Left cardiac atrium (tissue), 4 donors: ENCODE data around the gene GSG1L. TPM values are rescaled to one million over a fixed set of nuclear protein-coding genes. Genes with fewer than 3 reads are reported as not detected.

Source experiments
- ATAC-seq, 2 donors: fragments of 200-7000 bp; cut with Tn5 transposase; one replicate each; pipeline ENCODE4 v1.9.1; 2020; ENCODE audit warnings: mild to moderate bottlenecking in 2 of 2, moderate library complexity in 2 of 2
- DNase-seq: peaks from one replicate; pipeline ENCODE4 v3.0.0-alpha.2; 2020
- intact Hi-C, 2 donors: fragments of 100-400 bp; cut with DNase I; formaldehyde crosslinking; loops; one replicate each; pipeline versions ENCODE4 v1.14.1 to v1.15.1; 2022 to 2023
- total RNA-seq, 2 donors: library from RNA; stranded (reverse); fragmentation: NEBNext Ultra II Directional; extraction: Animal tissue kit (Norgen Biotek cat#: 25700); gene quantifications; one replicate each; pipeline ENCODE4 v1.2.1, GENCODE V29; 2021
- donor health status: DM: no; HTN: yes; CAD: no.
- donor health status: DM: no; HTN: yes; CAD: no; lungs with severe emphysema.
- donor health status: DM: yes; HTN: yes; CAD: no.
- donor health status: Dilated cardiomyopathy.

The GSG1L gene
- total RNA-seq, 2 donors from 2014 or later: 10.5 to 63.9 TPM

DNA sequence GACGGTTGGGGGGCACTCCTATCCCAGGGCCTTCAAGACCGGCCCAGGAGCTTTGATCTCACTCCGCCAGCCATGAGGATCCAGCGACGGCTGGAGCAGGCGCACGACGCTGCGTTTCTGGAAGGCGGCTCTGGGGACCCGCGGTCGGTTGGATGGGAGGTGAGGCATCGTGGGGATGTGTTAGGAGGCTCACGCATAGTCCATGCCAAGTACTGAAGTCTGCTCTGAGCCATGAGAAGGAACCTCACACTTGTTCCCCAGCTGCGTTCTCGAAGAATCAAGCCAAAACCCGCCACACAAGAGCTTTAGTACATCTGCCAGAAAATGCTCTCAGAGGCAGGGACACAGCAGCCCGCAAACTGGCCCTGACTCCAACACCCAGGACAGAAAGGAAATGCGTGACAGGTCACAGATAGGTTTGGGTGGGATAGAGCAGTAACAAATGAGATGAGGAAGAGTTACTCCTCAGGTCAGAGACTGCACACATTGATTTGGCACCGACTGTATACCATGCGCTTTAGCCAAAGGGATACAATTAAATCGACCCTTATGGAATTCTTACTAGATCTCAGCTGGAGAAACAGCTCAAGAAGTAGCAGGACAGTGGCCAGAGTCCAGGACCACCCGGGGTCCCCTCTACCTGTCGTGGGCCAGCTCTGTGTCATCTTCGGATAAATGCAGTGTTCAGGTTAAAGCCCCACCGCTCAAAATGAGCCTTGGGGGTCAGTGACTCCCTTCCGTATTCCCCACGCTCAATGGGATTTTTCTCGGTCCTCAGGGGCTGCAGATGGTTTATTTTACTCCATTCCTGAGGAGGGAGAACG is 6.7 kb upstream of the GSG1L start:
- ATAC-seq (no peak), DNase-seq (no peak)
- intact Hi-C loops: loop anchor here (2.0 to 10.0 kb wide), 3 partner anchors 97 to 435 kb away; no protein-coding TSS in a partner anchor

DNA sequence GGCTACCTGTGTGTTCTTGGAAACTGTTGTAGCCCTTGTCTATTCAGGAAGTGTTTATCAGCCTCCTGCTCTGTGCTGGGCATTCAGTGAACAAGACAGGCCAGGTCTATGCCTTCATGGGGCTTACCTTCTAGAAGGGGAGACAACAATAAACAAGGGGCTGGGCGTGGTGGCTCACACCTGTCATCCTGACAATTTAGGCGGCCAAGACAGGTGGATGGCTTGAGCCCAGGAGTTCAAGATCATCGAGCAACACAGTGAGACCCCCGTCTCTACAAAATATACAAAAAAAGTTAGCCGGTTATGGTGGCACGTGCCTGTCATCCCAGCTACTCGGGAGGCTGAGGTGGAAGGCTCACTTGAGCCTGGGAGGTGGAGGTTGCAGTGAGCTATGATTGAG is 5.5 kb upstream of the GSG1L start:
- intact Hi-C loops: loop anchor here (10.0 kb wide), 1 partner anchor 434 kb away; no protein-coding TSS in a partner anchor
- ATAC-seq: no peak
- no peak for DNase-seq

GRCh38 chr16:28067604-28068379 is 4.3 kb upstream of the GSG1L start:
- peak; percentile 47 for DNase-seq
- peak; percentile 80 to 90 for ATAC-seq
- intact Hi-C loops: loop anchor here (10.0 kb wide), 1 partner anchor 433 kb away; no protein-coding TSS in a partner anchor

GRCh38 chr16:28064706-28065249 is 1.3 kb upstream of the GSG1L start:
- no peak for DNase-seq
- no peak for ATAC-seq
- intact Hi-C loops: loop anchor here (10.0 kb wide), 1 partner anchor 430 kb away; no protein-coding TSS in a partner anchor

GRCh38 chr16:28064150-28064549 is 636 bp upstream of the GSG1L start:
- intact Hi-C loops: loop anchor here (10.0 kb wide), 1 partner anchor 429 kb away; no protein-coding TSS in a partner anchor
- ATAC-seq (no peak), DNase-seq (no peak)

GRCh38 chr16:28062847-28063521 is 530 bp downstream of the GSG1L start:
- DNase-seq (no peak), ATAC-seq (peak in 1 of 2 donors; percentile 24)
- intact Hi-C loops: loop anchor here (10.0 kb wide), 1 partner anchor 428 kb away; no protein-coding TSS in a partner anchor

DNA sequence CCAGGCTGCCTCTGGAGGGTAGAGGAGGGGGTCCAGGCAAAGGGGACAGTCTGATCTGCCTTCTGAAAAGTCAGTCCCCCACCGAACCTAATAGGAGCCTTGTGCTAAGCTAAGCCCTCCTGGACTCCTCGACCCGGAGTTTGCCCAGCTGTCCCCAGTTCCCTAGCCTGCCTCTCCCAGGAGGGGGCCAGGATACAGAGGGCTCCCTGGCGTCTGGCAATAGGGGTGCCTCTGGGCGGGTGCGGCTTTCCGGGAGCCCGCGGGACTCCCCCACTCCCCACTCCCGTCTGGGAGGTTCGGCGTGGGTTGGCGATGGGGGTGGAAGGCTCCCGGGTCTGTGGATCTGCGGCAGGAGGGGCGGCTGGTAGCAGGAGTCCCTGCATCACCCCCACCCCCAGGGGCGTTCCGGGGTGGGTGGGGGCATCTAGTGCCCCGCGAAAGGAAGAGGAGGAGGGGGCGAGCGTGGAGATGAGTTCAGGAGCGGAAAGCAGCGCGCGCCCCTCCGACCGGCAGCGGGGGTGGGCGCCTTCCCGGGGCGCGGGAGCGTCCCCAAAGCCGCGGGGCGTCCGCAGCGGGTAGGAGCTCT is 1.2 kb downstream of the GSG1L start:
- ATAC-seq (peak; percentile 13 to 14), DNase-seq (no peak)
- intact Hi-C loops: loop anchor here (10.0 kb wide), 1 partner anchor 428 kb away; no protein-coding TSS in a partner anchor

- intact Hi-C loops: loop anchor here (10.0 kb wide), 1 partner anchor 427 kb away; no protein-coding TSS in a partner anchor
- no peak for DNase-seq
- no peak for ATAC-seq
Measured at GRCh38 chr16:28061352-28062101, 2.0 kb downstream of the GSG1L start.

GRCh38 chr16:28059841-28060575 is 3.5 kb downstream of the GSG1L start:
- intact Hi-C loops: loop anchor here (10.0 kb wide), 1 partner anchor 425 kb away; no protein-coding TSS in a partner anchor
- DNase-seq: no peak
- no peak for ATAC-seq

DNA sequence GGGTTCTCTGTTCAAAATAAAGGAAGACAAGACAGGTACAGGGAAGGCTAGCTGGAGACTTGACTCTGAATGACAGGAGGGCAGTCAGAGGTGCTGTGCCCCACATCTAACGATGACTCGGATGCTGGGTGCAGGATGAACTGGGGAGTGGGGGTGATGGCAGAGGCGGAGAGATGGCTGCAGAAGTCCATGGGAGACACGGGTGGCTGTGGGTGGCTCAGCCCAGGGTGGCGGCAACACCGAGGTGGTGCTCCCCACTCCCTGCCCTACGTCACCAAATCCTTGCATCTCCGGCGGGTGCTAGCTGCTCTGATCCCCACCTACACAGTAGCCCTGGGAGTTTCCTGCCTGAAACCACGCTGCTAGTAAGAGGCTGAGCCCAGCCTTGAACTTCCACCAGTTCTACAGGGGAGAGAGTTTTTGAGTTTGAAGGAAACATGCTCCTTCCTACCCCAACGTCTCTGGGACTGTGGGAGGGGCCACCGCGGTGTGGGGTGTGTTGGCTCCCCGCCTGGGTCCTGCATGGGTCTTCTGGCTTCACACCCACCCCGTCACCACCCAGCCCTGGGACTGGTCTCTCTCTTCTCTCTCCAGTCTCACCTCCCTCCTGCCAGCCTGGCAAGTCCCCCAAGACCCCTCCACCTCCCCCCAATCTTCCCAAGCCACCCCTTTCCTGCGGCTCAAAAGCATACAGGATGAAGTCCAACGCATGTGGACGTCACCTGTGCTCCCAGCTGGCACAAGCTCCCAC is 4.5 kb downstream of the GSG1L start:
- no peak for DNase-seq
- ATAC-seq: no peak
- intact Hi-C loops: no loop called here

DNA sequence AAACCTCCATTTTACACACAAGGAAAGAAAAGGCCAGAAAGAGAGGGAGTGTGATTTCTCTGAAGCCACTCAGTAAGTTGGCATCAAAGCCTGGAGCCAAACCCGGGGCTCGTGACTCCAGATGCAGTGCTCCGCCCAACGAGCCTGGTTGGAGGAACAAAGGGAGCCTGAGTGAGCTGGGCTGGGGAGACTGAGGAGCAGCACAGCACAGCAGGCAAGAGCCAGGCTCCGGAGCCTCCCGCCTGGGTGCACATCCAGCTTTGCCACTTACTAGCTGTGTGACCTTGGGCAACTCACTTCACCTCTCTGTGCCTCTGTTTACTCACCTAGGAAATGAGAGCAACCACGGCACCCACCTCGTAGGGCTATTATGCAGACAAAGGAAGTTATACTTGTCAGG is 5.6 kb downstream of the GSG1L start:
- intact Hi-C loops: no loop called here

DNA sequence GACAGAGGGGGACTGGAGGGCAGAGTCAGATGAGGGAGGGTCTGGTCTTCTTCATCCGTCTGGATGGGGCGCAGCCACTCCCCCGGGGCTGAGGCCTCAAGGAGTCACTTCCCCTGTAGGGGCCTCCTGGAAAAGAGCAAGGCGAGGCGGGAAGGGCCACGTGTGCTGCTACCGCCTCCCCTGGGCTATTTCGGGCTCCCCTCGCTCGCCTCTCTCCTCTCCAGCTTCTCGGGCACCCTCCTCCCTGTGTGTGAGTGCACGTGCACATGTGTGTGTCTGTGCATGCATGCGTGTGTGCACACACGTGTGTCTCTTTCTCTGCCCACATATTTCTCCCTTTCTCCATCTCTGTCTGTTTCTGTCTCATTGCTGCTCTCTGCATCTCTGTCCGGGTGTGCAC is 10.1 kb downstream of the GSG1L start:
- peak in 1 of 2 donors; percentile 61 for ATAC-seq
- no peak for DNase-seq
- intact Hi-C loops: no loop called here

More for the DNA sequence above, 5.6 kb downstream of the GSG1L start:
- DNase-seq: no peak
- ATAC-seq: no peak

- intact Hi-C loops: no loop called here
- no peak for ATAC-seq
Measured at GRCh38 chr16:28052274-28053128, 11.0 kb downstream of the GSG1L start.

GRCh38 chr16:28051486-28051885 is 12.0 kb downstream of the GSG1L start:
- intact Hi-C loops: no loop called here
- ATAC-seq (no peak), DNase-seq (no peak)

More at GRCh38 chr16:28052274-28053128, 11.0 kb downstream of the GSG1L start:
- no peak for DNase-seq

DNA sequence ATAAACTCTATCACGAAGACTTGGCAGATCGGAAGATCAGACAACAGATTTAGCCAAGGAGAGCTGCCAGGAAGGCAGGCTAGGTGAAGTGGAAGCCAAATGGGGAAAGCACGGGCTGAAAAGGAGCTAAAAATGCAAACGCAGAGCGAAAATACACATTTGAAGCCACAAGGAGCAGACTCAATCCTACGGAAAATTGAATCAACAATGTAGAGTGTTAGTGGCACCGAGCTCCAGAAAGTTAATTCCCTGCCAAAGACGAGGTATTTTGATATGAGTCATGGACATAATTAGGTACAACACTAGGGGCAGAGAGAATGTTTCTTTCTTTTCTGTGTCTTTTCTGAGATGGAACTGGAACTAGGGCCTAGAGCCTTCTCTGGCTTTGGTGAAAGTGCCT is 20.7 kb downstream of the GSG1L start:
- ATAC-seq (peak; percentile 65 to 78), DNase-seq (no peak)
- intact Hi-C loops: no loop called here

- ATAC-seq: no peak
- intact Hi-C loops: no loop called here
- DNase-seq: no peak
Measured at GRCh38 chr16:28041615-28042014, 21.9 kb downstream of the GSG1L start.
